A549 treated with CpdA at 1 μM for 4 hours (cell line): ENCODE measurements around the gene S100A10. TPM values are rescaled to one million over a fixed set of nuclear protein-coding genes. Genes with fewer than 3 reads are reported as not detected.

ENCODE experiments used
- total RNA-seq: library from RNA; stranded (reverse); fragments of 200-300 nt; extraction: Qiagen RNA extraction; gene quantifications from 5 replicates; pipeline ENCODE4 v1.2.3, GENCODE V29; 2022; ENCODE audit warnings: low read depth

The S100A10 gene
- total RNA-seq = 1,952 to 2,092 TPM (median 2,021 TPM) in 5 replicates

GRCh38 chr1:151993734-151994496, at the start of gene S100A10:
S100A10 (minus strand) TSS chr1:151993859; CDS start chr1:151986230, 7,629 bp downstream.

GRCh38 chr1:152036267-152037216, 42.9 kb upstream of the S100A10 start, which contains the start of gene S100A11:
S100A11 (minus strand) TSS chr1:152037004; CDS start chr1:152036915, 89 bp downstream.

Other genes starting within 250 kb of the S100A10 start
- 70.2 to 91.4 TPM (median 83.9 TPM) in 5 replicates for gene MRPL9, start 230.4 kb downstream of the S100A10 start, total RNA-seq
- gene TDRKH, start 203.4 kb downstream of the S100A10 start, total RNA-seq = 5.9 to 6.9 TPM (median 6.6 TPM) in 5 replicates
- gene LINGO4, start 188.4 kb downstream of the S100A10 start, total RNA-seq = not detected in 5 replicates
- 0.03 to 0.06 TPM in 2 of 5 replicates, not detected in the others for gene RORC, start 162.1 kb downstream of the S100A10 start, total RNA-seq
- not detected in 5 replicates for gene C2CD4D, start 154.0 kb downstream of the S100A10 start, total RNA-seq
- gene THEM5, start 140.1 kb downstream of the S100A10 start, total RNA-seq = not detected in 5 replicates
- gene THEM4, start 84.3 kb downstream of the S100A10 start, total RNA-seq = 12.7 to 14.1 TPM (median 13.4 TPM) in 5 replicates
- gene S100A11, start 43.1 kb upstream of the S100A10 start, total RNA-seq = 1,668 to 1,944 TPM (median 1,920 TPM) in 5 replicates
- not detected in 5 replicates for gene TCHHL1, start 95.2 kb upstream of the S100A10 start, total RNA-seq
- 0.14 to 0.24 TPM (median 0.19 TPM) in 5 replicates for gene TCHH, start 121.6 kb upstream of the S100A10 start, total RNA-seq
- gene RPTN, start 165.4 kb upstream of the S100A10 start, total RNA-seq = not detected in 5 replicates
- 0.01 TPM in 1 of 5 replicates, not detected in the others for gene HRNR, start 230.3 kb upstream of the S100A10 start, total RNA-seq